GM23248 (cell line): ENCODE results near the gene TXNRD1.

Experiments used
- EZH2 ChIP-seq: fragments of 200-600 bp; sonication (generic); IDR thresholded peaks from 2 replicates; pipeline ENCODE4 v1.6.1; 2018; ENCODE audit warnings: antibody characterized with exemption, mild to moderate bottlenecking; ENCODE audit not compliant: insufficient read depth, poor library complexity, severe bottlenecking
- EZH2phosphoT487 ChIP-seq: fragments of 200-600 bp; sonication (generic); IDR thresholded peaks from 2 replicates; pipeline ENCODE4 v1.6.1; 2018; ENCODE audit warnings: antibody characterized with exemption, moderate library complexity, mild to moderate bottlenecking, low read depth; ENCODE audit not compliant: insufficient read depth

DNA sequence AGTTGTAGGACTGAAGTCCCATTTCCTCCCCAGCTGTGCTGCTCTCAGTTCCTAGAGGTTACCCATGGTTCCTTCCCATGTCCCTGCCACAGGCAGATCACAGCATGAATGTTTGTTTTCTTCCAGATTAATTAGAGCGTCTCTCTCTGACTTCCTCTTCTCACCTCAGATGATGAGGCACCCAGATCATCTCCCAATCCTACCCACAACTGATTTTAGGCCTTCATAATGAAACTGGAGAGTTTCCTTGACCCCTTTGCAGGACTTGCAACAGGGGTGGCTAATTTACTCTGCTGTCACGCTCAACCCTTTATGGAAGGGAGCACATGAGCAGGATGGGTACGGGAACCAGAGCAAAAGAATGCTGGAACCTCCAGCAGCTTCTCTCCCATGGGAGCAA lies 32.1 kb upstream of the TXNRD1 start:
- TF ChIP-seq EZH2 (no peak), EZH2phosphoT487 (no peak)
